Measurements from ENCODE around the gene DUSP11. TPM values are rescaled to one million over a fixed set of nuclear protein-coding genes. Genes with fewer than 3 reads are reported as not detected.
"Not testable (repeated sequence)": the region's sequence is repeated elsewhere in the genome, so short reads cannot be mapped to it uniquely, and the experiment has no call there.

Gene DUSP11
- polyA plus RNA-seq, 5 donors = 29.3 to 43.1 (median 31.5) TPM

DNA sequence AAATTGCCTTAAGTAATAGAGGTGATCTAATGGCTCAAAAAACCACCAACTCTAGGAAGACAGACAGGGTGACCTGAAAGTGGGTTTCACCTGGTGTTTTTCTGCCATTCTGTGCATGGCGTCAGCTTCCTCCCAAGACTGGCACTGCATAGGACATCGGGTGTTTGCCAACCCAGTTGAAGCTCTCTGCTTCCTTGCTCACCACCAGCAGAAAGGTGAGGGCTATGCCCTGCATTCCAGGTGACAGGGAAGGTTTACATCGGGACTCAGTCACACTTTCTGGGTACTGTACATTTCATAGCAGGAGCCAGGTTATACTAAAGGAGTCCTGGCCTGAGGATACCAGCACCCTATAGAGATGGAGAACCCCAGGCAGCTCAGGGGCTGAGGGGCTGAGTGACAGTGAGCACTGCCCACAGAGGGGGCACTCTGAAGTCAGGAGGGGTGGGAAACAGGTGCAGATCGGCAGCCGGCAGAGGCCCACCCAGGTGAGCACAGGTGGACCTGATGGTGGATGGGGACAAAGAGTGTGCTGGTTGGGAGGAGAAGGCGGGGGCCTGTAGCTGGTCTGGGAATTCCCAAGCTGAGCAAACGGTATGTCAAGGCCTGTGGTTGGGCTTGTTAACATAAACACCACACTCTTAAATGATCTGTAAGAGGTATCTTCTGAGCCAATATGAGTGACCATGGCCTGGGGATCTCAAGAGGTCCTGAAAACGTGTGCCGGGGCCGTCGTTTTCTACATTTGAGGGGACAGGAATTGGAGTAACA lies 60.9 kb downstream of the DUSP11 start:
- DNase-seq = no peak

DNA sequence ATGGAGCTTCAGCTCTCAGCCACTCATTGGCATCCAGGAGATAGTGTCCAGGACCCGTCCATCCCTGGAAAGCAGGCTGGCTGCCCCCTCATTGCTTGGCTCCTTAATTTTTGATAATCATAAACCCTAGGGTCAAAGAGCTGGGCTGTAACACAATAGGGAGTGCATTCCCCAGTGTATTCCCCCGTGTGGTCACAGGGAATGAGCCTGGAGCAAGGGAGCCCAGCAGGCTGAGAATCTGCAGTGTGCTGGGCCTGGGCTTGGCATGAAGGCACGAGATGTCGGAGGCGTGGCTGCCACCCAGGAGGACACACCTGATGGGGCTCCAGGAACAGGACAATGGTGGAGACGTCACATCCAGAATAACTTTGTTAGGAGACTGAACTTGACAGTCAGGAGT lies 61.5 kb downstream of the DUSP11 start:
- DNase-seq = no peak

DNA sequence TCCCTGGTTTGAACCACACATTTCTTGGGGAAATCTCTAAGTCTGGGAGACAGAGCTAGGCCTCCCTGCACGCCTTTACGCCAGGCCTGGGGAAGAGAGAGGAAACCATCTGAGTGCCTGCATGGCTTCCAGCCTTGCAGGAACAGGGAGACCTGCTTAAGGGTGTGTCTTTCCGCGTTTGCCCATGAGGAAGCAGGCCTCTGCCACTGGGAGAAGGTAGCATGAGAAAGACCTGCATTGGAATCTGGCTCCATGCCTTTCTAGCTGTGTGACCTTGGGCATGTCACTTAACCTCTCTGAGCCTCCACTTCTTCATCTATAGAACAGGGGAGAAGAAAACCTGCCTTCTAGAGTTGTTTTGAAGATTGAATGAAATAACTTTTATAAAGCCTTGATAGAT lies 62.2 kb downstream of the DUSP11 start:
- not testable (repeated sequence) for DNase-seq

DNA sequence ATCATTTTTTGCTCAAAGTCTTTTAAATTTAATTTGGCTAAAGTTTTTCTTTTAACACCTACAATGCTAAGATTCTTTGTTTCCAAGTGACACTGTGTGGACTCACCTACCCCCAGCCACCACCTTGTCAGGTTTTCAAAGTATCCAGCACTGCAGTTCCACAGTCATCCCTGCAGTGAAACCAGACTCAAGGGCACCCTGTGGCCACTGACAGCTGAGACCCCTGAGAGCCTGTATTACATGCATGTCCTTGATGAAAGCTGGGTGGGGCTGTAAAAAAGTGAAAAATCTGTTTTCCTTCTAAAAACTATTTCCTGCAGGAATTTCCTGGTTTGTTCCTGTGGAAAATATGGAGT lies 62.7 kb downstream of the DUSP11 start:
- no peak for DNase-seq

DNA sequence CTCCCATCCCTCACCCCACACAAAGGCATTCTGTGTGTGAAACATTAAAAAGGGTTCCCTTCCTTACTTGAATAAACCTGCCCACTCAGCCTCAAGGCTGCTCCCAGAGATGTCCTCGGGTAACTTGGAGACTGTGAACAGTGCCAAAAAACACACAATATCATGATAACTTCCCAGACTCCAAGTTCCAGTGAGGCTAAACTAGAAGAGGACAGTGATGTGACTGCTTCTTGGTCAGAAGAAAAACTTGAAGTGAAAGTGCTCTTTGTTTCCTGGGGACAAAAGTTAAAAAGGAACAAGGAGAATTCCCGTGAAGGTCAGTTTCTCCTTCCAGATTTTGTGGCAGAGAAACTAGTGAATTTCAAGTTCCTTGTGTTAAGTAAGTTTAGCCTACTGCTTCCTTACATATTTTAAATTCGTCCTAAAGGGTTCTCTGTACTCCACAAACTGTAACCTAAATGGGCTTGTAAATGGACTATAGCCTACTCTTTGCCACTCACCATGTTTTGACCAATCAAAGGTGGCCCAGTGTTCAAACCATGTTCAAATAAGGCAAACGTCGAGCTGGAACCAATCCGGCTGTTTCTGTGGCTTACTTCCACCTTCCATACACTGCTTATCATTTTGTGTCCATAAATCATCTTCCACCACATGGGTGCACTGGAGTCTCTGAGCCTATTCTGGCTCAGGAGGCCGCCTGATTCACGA lies 63.2 kb downstream of the DUSP11 start:
- DNase-seq = no peak

- no peak for DNase-seq
These were observed 65.8 kb downstream of the DUSP11 start for GRCh38 chr2:73714091-73714490.

Other genes with a start within 250 kb of the DUSP11 start
- 1 to 10 TPM; 1.1 to 1.7 (median 1.4) TPM for gene NAT8, start 137.7 kb downstream of the DUSP11 start, polyA plus RNA-seq (ENCODE audit: insufficient read depth in 1 of 5, insufficient read length in 5 of 5, low replicate concordance in 1 of 5)
- gene TPRKB, start 42.8 kb downstream of the DUSP11 start, polyA plus RNA-seq (ENCODE audit: insufficient read depth in 1 of 5, insufficient read length in 5 of 5, low replicate concordance in 1 of 5) = 10 to 100 TPM; 64.9 to 92.0 (median 75.2) TPM
- gene C2orf78, start 4.1 kb upstream of the DUSP11 start, polyA plus RNA-seq (ENCODE audit: insufficient read depth in 1 of 5, insufficient read length in 5 of 5, low replicate concordance in 1 of 5) = not detected
- 10 to 100 TPM; 48.0 to 59.2 (median 57.3) TPM for gene STAMBP, start 48.9 kb upstream of the DUSP11 start, polyA plus RNA-seq (ENCODE audit: insufficient read depth in 1 of 5, insufficient read length in 5 of 5, low replicate concordance in 1 of 5)
- gene ACTG2, start 112.9 kb upstream of the DUSP11 start, polyA plus RNA-seq (ENCODE audit: insufficient read depth in 1 of 5, insufficient read length in 5 of 5, low replicate concordance in 1 of 5) = 100 to 1,000 TPM in 1 of 5 donors, 10 to 100 TPM in 4; 24.3 to 110 (median 50.0) TPM
- gene DGUOK, start 146.8 kb upstream of the DUSP11 start, polyA plus RNA-seq (ENCODE audit: insufficient read depth in 1 of 5, insufficient read length in 5 of 5, low replicate concordance in 1 of 5) = 10 to 100 TPM; 56.5 to 69.8 (median 65.2) TPM
- 10 to 100 TPM; 15.9 to 22.9 (median 17.5) TPM for gene TET3, start 204.8 kb upstream of the DUSP11 start, polyA plus RNA-seq (ENCODE audit: insufficient read depth in 1 of 5, insufficient read length in 5 of 5, low replicate concordance in 1 of 5)